Measurements from ENCODE around the gene TRIM46. TPM values are rescaled to one million over a fixed set of nuclear protein-coding genes. Genes with fewer than 3 reads are reported as not detected.
A peak's percentile ranks its signal among the peaks of the same experiment; 100 is the strongest.

The TRIM46 gene
- total and polyA plus RNA-seq, 9 of the 15 experiments (the other 6 are each of a cell fraction or from before 2014, with no cell fraction given): 0.05 to 0.60 (median 0.16) TPM; not detected in 3

- TF ChIP-seq NKRF (IDR thresholded peaks at IDR 0.05; ENCODE audit: borderline replicate concordance) (peak; percentile 79; the same call in 1 of the 2 replicates), KDM1A (IDR thresholded peaks at IDR 0.05) (peak in 1 of 2 experiments; percentile 5; a peak in 1 of 4 replicates), MYC (IDR thresholded peaks at IDR 0.05; ENCODE audit: low read depth, low read length) (peak; percentile 9; the same call in 1 of the 2 replicates), MYC (CRISPR knock-in tag; IDR thresholded peaks at IDR 0.05; ENCODE audit: borderline replicate concordance, low read depth) (peak; percentile 73; the same call in 1 of the 2 replicates), CTBP1 (IDR thresholded peaks at IDR 0.05; ENCODE audit: borderline replicate concordance) (peak; percentile 50; the same call in 1 of the 2 replicates), RBBP5 (IDR thresholded peaks at IDR 0.05; ENCODE audit: borderline replicate concordance, insufficient read depth, low read length, poor library complexity, severe bottlenecking) (peak; percentile 16), PTRF (tag; IDR thresholded peaks at IDR 0.05) (no peak), EP300 (IDR thresholded peaks at IDR 0.05; ENCODE audit: low read length) (no peak), ARNT (IDR thresholded peaks at IDR 0.05) (0 out of 4 replicates have a peak, but pooled peaks of 1 of the 2 experiments have one; percentile 20), ETV5 (CRISPR knock-in tag; IDR thresholded peaks at IDR 0.05; ENCODE audit: low read depth) (0 out of 2 replicates have a peak, but pooled peaks have one; percentile 9), FOSL1 (tag; conservative IDR thresholded peaks at IDR 0.05) (0 out of 2 replicates have a peak, but pooled peaks have one; percentile 48), L3MBTL2 (IDR thresholded peaks at IDR 0.05) (peak; percentile 91), NR2F6 (CRISPR knock-in tag; IDR thresholded peaks at IDR 0.05) (0 out of 2 replicates have a peak, but pooled peaks have one; percentile 8), NR2C1 (IDR thresholded peaks at IDR 0.05) (no peak), NR2C1 (tag; IDR thresholded peaks at IDR 0.05) (0 out of 2 replicates have a peak, but pooled peaks have one; percentile 19), RB1 (IDR thresholded peaks at IDR 0.05; ENCODE audit: low read depth) (0 out of 2 replicates have a peak, but pooled peaks have one; percentile 6), HDAC3 (IDR thresholded peaks at IDR 0.05; ENCODE audit: borderline replicate concordance, partially characterized antibody) (peak; percentile 10), TAF9B (IDR thresholded peaks at IDR 0.05; ENCODE audit: partially characterized antibody) (peak; percentile 26), NFYB (IDR thresholded peaks at IDR 0.05; ENCODE audit: extremely low read depth, insufficient read length) (no peak)
- TF ChIP-seq, protein P1, sequence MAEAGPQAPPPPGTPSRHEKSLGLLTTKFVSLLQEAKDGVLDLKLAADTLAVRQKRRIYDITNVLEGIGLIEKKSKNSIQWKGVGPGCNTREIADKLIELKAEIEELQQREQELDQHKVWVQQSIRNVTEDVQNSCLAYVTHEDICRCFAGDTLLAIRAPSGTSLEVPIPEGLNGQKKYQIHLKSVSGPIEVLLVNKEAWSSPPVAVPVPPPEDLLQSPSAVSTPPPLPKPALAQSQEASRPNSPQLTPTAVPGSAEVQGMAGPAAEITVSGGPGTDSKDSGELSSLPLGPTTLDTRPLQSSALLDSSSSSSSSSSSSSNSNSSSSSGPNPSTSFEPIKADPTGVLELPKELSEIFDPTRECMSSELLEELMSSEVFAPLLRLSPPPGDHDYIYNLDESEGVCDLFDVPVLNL (CRISPR knock-in tag; IDR thresholded peaks at IDR 0.05; ENCODE audit: low read depth): peak; percentile 57; the same call in 1 of the 2 replicates
Observed at GRCh38 chr1:155226910-155227260, 53.2 kb downstream of the TRIM46 start (continued).
